ENCODE measurements around the gene ATP5MG. TPM values are rescaled to one million over a fixed set of nuclear protein-coding genes. Genes with fewer than 3 reads are reported as not detected.
"Not testable (repeated sequence)": the region's sequence is repeated elsewhere in the genome, so short reads cannot be mapped to it uniquely, and the experiment has no call there.

Gene ATP5MG
- total RNA-seq, 1 donor from 2014 or later: 207 TPM

DNA sequence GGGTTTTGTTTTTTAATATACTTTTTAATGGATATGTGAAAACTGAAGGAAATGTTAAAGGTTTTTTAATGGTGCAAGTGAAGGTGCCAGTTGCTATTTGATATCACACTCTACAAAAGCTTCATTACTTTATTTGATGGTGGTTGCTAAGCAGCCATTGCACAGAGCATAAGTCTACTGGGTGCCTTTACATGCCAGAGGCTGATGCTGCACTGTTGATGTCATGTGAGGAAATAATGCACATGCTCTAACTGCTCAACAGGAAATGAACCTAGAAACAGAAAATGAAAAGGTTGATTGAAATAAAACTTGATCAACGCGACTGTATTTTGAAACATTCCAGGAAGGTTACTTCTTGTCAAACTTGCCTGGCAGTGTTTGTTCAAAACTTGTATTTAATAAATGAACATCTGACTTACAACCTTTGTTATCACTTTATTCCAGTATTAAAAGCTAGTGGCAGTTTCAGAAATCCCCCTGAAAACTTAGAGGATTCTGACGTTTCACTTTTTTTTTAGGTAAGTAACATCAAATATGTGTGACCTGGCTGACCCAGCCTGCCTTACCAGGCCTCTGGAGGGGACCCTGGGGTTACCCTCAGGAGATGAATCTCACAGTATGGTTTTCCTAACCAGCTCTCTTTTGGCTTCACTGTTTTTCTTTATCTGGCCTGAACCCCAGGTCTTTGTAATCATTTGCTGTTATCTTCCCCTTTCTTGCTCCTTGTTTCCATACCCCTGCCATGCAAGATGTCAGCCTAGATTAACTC is 2.4 kb upstream of the ATP5MG start:
- no peaks in the 10 kb centered on the region for H3K9me3 Mint-ChIP-seq
- TF ChIP-seq CTCF (conservative IDR thresholded peaks at IDR 0.05): no peak
- H3K27me3 Mint-ChIP-seq: no peaks in the 10 kb centered on the region
- no peak for DNase-seq (ENCODE audit: extremely low spot score, unreplicated experiment)
- no peak overlapping the region for H3K4me3 Mint-ChIP-seq
- H3K36me3 Mint-ChIP-seq: peaks cover 12% of the 10 kb centered on the region
- peaks cover 19% of the 10 kb centered on the region for H3K4me1 Mint-ChIP-seq (ENCODE audit: unreplicated experiment)
- no peak overlapping the region for H3K27ac Mint-ChIP-seq

DNA sequence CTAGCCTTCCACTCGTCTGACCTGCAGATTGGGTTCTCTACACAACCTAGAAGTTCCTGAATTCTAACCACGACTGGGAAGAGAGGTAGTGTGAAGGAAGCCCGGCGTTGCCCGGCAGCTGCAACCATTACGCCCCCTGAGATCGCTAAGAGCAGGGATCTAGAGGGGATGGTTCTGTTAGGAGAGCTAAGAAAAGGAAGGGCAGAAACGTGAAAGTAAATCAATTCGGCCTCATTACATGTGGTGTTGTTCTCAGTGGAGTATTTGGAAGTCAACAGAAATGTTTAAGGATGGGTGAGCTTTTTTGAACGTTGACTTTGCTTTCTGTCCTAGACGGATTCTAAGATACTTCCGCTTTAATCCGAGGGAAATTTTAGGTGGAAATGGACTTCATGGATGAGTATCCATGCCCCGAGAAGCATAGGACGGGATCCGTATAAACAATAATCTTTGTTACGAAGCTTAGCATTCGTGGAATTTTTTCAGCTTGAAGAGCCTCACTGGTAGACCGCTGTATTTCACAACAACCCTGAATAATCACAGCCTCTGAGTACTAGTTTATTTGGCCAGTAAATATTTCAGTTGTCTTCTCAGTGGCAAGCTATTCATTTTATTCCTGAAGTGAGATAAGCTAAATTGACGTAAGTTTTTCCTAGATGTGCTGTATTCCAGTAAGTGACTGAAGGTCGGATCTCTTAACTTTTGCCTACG is 629 bp downstream of the ATP5MG start:
- H3K4me1 Mint-ChIP-seq (ENCODE audit: unreplicated experiment): peaks cover 19% of the 10 kb centered on the region
- DNase-seq (ENCODE audit: extremely low spot score, unreplicated experiment): no peak
- no peaks in the 10 kb centered on the region for H3K27me3 Mint-ChIP-seq
- no peaks in the 10 kb centered on the region for H3K9me3 Mint-ChIP-seq
- TF ChIP-seq CTCF (conservative IDR thresholded peaks at IDR 0.05): no peak
- peak overlapping the region; percentile 96 for H3K4me3 Mint-ChIP-seq
- H3K36me3 Mint-ChIP-seq: peaks cover 9% of the 10 kb centered on the region
- peak overlapping the region; percentile 98 for H3K27ac Mint-ChIP-seq

DNA sequence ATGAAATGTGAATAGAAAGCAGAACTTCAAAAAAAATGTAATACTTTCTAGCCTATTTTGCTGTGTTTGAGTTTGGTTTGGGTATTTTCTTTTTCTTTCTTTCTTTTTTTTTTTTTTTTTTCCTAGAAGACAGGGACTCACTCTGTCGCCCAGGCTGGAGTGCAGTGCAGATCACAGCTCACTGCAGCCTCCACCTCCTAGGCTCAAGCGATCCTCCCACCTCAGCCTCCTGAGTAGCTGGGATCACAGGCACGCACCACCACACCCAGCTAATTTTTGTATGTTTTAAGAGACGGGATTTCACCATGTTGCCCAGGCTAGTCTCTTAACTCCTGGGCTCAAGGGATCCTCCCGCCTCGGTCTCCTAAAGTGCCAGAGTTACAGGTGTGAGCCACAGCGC is 1.2 kb downstream of the ATP5MG start:
- not testable (repeated sequence) for DNase-seq (ENCODE audit: extremely low spot score, unreplicated experiment); H3K27me3 Mint-ChIP-seq; H3K9me3 Mint-ChIP-seq; H3K36me3 Mint-ChIP-seq
- Mint-ChIP-seq H3K4me1 (ENCODE audit: unreplicated experiment) (peaks cover 19% of the 10 kb centered on the region), H3K4me3 (peak overlapping the region; percentile 96), H3K27ac (peak overlapping the region; percentile 98)

DNA sequence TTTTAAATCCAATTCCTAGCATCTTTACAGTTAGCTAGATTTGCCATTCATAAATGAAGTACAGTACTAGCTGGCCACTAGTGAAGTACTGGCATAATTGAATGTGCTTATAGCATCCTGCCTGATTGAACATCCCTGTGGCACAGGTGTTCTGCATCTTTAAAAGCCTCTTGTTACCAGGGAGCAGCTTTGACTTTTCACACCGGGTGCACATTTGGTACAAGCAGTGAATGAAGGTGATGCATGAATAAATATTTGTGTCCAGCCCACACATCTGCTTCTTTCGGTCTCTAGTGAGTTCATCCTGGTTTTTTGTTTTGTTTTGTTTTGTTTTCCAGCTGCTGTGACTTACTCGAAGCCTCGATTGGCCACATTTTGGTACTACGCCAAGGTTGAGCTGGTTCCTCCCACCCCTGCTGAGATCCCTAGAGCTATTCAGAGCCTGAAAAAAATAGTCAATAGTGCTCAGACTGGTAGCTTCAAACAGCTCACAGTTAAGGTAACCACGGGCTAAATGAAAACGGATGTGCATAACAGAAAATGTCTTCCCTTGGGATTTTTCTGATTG is 5.3 kb downstream of the ATP5MG start:
- Mint-ChIP-seq H3K36me3 (peaks cover 17% of the 10 kb centered on the region), H3K27ac (no peak overlapping the region), H3K4me1 (ENCODE audit: unreplicated experiment) (peaks cover 12% of the 10 kb centered on the region), H3K9me3 (no peaks in the 10 kb centered on the region), H3K4me3 (peak overlapping the region; percentile 10), H3K27me3 (no peaks in the 10 kb centered on the region)
- TF ChIP-seq CTCF (conservative IDR thresholded peaks at IDR 0.05): no peak
- no peak for DNase-seq (ENCODE audit: extremely low spot score, unreplicated experiment)

GRCh38 chr11:118410055-118410745 is 8.8 kb downstream of the ATP5MG start:
- H3K9me3 Mint-ChIP-seq: no peaks in the 10 kb centered on the region

More at GRCh38 chr11:118410055-118410745, 8.8 kb downstream of the ATP5MG start:
- no peak overlapping the region for H3K27ac Mint-ChIP-seq
- no peak for DNase-seq (ENCODE audit: extremely low spot score, unreplicated experiment)
- TF ChIP-seq CTCF (conservative IDR thresholded peaks at IDR 0.05): no peak
- H3K4me1 Mint-ChIP-seq (ENCODE audit: unreplicated experiment): no peaks in the 10 kb centered on the region
- no peaks in the 10 kb centered on the region for H3K27me3 Mint-ChIP-seq
- no peak overlapping the region for H3K4me3 Mint-ChIP-seq
- H3K36me3 Mint-ChIP-seq: peaks cover 12% of the 10 kb centered on the region

All from type B pancreatic cell (in vitro differentiated cells).